Natural killer cell (primary cell): ENCODE data around the gene BBS1. TPM values are rescaled to one million over a fixed set of nuclear protein-coding genes. Genes with fewer than 3 reads are reported as not detected.
A peak's percentile ranks its signal among the peaks of the same experiment; 100 is the strongest.

ENCODE experiments used
- ATAC-seq, 3 donors: fragments of 150-1000 bp in 2 of 3; fragments of 200-7000 bp in 1 of 3; cut with Tn5 transposase; 1 replicate in 1 of 3; 2 replicates in 2 of 3; pipeline ENCODE4 v1.10.0; 2021; ENCODE audit warnings: mild to moderate bottlenecking in 2 of 3, moderate library complexity in 2 of 3
- DNase-seq, 2 donors: peaks; one replicate each; pipeline versions ENCODE4 v3.0.0 to v3.0.0-alpha.2; 2013 to 2021; ENCODE audit warnings: mixed read lengths in 1 of 2
- H3K27ac ChIP-seq: one replicate; pipeline ENCODE4 v1.5.1; 2013; ENCODE audit warnings: mild to moderate bottlenecking, low read length
- H3K27me3 ChIP-seq: one replicate; pipeline ENCODE4 v1.6.1; 2013; ENCODE audit warnings: low read length; ENCODE audit not compliant: control insufficient read depth, insufficient read depth
- H3K36me3 ChIP-seq: one replicate; pipeline ENCODE4 v1.6.1; 2013; ENCODE audit warnings: low read length; ENCODE audit not compliant: control insufficient read depth, insufficient read depth
- H3K4me1 ChIP-seq: one replicate; pipeline ENCODE4 v1.6.1; 2013; ENCODE audit warnings: low read length; ENCODE audit not compliant: control insufficient read depth, insufficient read depth
- H3K4me3 ChIP-seq: one replicate; pipeline ENCODE4 v1.5.1; 2013; ENCODE audit warnings: low read length
- H3K9me3 ChIP-seq: one replicate; pipeline ENCODE4 v1.6.1; 2013; ENCODE audit warnings: low read length; ENCODE audit not compliant: control insufficient read depth, insufficient read depth
- H3K27ac Mint-ChIP-seq, 2 donors: one replicate each; pipeline ENCODE4 v1.8.0; 2022; ENCODE audit warnings: mild to moderate bottlenecking in 2 of 2, mixed read lengths in 2 of 2, moderate library complexity in 1 of 2
- H3K27me3 Mint-ChIP-seq, 2 donors: one replicate each; pipeline ENCODE4 v1.8.0; 2022; ENCODE audit warnings: low read depth in 2 of 2, mixed read lengths in 2 of 2
- H3K36me3 Mint-ChIP-seq: one replicate; pipeline ENCODE4 v1.8.0; 2022; ENCODE audit warnings: mixed read lengths
- H3K4me1 Mint-ChIP-seq, 2 donors: one replicate each; pipeline ENCODE4 v1.8.0; 2022; ENCODE audit warnings: mixed read lengths in 2 of 2
- H3K4me3 Mint-ChIP-seq: one replicate; pipeline ENCODE4 v1.8.0; 2022; ENCODE audit warnings: mild to moderate bottlenecking, moderate library complexity, mixed read lengths
- H3K9me3 Mint-ChIP-seq, 2 donors: one replicate each; pipeline ENCODE4 v1.8.0; 2022; ENCODE audit warnings: mixed read lengths in 2 of 2
- CTCF ChIP-seq: fragments of 200-600 bp; IDR thresholded peaks from one replicate; pipeline ENCODE4 v1.8.0; 2022; ENCODE audit warnings: antibody characterized with exemption
- WGBS: methylation state at CpG from one replicate; pipeline ENCODE4 v1.1.7; 2013; ENCODE audit warnings: missing lambda C conversion rate; ENCODE audit not compliant: insufficient coverage; 5-methylcytosine and 5-hydroxymethylcytosine counted together
- intact Hi-C: fragments of 100-400 bp; cut with micrococcal nuclease; formaldehyde crosslinking; loops from one replicate; pipeline ENCODE4 v1.14.2; 2022
- total RNA-seq, 4 donors: library from RNA; stranded (reverse); fragments of 120-200 nt in 1 of 4; gene quantifications; one replicate each; pipeline versions ENCODE4 v1.2.3 to v1.2.4, GENCODE V29; 2013 to 2022

BBS1 gene
- total RNA-seq, 3 donors from 2014 or later (not counting 1 experiment from before 2014, with no cell fraction given), result 12.5 to 22.5 (median 18.1) TPM

DNA sequence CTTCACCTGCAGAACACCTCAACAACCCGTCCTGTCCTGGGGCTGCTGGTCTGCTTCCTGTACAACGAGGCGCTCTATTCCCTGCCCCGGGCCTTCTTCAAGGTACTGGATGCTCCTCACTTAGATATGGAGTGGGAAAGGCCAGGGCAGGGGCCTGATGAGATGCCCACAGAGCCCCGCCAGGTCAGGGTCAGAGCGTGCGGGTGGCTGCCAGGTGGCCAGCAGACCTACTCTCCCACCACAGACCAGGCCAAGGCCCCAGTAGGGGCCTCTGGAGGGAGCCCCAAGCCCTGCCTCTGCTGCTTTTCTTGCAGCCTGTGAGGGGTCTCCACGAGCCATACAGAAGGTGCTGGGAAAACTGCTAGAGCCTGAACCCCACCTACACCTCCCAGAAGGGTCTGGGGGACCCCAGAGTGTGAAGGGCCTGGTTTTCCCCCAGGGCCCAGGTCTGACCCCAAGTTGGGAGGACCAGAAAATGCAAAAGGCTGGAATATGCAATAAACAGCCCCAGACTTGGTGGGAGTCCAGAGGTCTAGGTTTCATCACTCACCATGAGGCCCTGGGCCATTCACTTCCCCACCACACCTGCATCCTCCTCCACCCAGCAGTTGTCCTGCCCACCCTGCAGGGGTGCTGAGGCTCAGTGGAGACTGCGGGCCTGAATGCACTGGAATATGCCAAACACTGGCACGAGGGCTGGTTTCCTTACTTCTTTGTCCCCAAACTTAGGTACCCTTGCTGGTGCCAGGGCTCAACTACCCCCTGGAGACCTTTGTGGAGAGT, 20.7 kb downstream of the BBS1 start:
- H3K27me3 Mint-ChIP-seq, result no peaks in the 10 kb centered on the region
- H3K4me3 ChIP-seq, result no peak overlapping the region
- peaks cover 4 to 14% of the 10 kb centered on the region in 2 donors for H3K4me1 Mint-ChIP-seq
- H3K36me3 ChIP-seq, result peaks cover 11% of the 10 kb centered on the region
- no peak for ATAC-seq
- no peak for DNase-seq
- H3K27ac ChIP-seq, result no peak overlapping the region
- H3K36me3 Mint-ChIP-seq, result peaks cover 9% of the 10 kb centered on the region
- no peak overlapping the region for H3K4me3 Mint-ChIP-seq
- intact Hi-C loops, result no loop called here
- H3K4me1 ChIP-seq, result no peaks in the 10 kb centered on the region
- H3K27me3 ChIP-seq, result no peaks in the 10 kb centered on the region
- H3K9me3 Mint-ChIP-seq, result no peaks in the 10 kb centered on the region
- H3K9me3 ChIP-seq, result no peaks in the 10 kb centered on the region
- 94% methylated on average over 10 of the region's 10 CpGs for WGBS
- no peak overlapping the region for H3K27ac Mint-ChIP-seq
- TF ChIP-seq CTCF, result no peak

- Mint-ChIP-seq H3K36me3 (peaks cover 9% of the 10 kb centered on the region), H3K27me3 (no peaks in the 10 kb centered on the region), H3K4me3 (no peak overlapping the region), H3K27ac (no peak overlapping the region), H3K9me3 (no peaks in the 10 kb centered on the region), H3K4me1 (peaks cover 4 to 14% of the 10 kb centered on the region in 2 donors)
- 95% methylated on average over 11 of the region's 11 CpGs for WGBS
- Histone ChIP-seq H3K27me3 (no peaks in the 10 kb centered on the region), H3K9me3 (no peaks in the 10 kb centered on the region), H3K36me3 (peaks cover 6% of the 10 kb centered on the region), H3K4me3 (no peak overlapping the region), H3K4me1 (no peaks in the 10 kb centered on the region), H3K27ac (no peak overlapping the region)
- ATAC-seq (no peak), DNase-seq (no peak)
- no peak for TF ChIP-seq CTCF
- intact Hi-C loops, result no loop called here
These were observed 21.4 kb downstream of the BBS1 start for GRCh38 chr11:66531841-66532240.

- Histone ChIP-seq H3K27ac (no peak overlapping the region), H3K4me1 (no peaks in the 10 kb centered on the region), H3K27me3 (no peaks in the 10 kb centered on the region), H3K4me3 (no peak overlapping the region), H3K36me3 (peaks cover 12% of the 10 kb centered on the region), H3K9me3 (no peaks in the 10 kb centered on the region)
- ATAC-seq, result no peak
- H3K9me3 Mint-ChIP-seq, result no peaks in the 10 kb centered on the region
- TF ChIP-seq CTCF, result no peak
- 72% methylated on average over 5 of the region's 6 CpGs for WGBS
- peaks cover 9% of the 10 kb centered on the region for H3K36me3 Mint-ChIP-seq
- DNase-seq, result no peak
- H3K4me3 Mint-ChIP-seq, result no peak overlapping the region
- H3K27me3 Mint-ChIP-seq, result no peaks in the 10 kb centered on the region
- peak overlapping the region in 1 of 2 donors; percentile 75 for H3K27ac Mint-ChIP-seq
- peaks cover 4 to 14% of the 10 kb centered on the region in 2 donors for H3K4me1 Mint-ChIP-seq
- intact Hi-C loops, result no loop called here
These were observed 22.3 kb downstream of the BBS1 start for GRCh38 chr11:66532784-66533183.
